ENCODE results near the gene FLII. TPM values are rescaled to one million over a fixed set of nuclear protein-coding genes. Genes with fewer than 3 reads are reported as not detected.

The FLII gene
- total and polyA plus RNA-seq, 2 of the 13 experiments (the other 11 are each of a cell fraction or from before 2014, with no cell fraction given), result 130 to 303 TPM

- WGBS (ENCODE audit: low lambda C conversion rate), result 54% methylated on average over 9 of the region's 14 CpGs
- POLR2A ChIA-PET, result interaction anchor here (1.5 to 1.6 kb wide), 2 partner anchors 9 to 44 kb away, joined by 4 to 5 read pairs; no protein-coding TSS in a partner anchor
Measured at GRCh38 chr17:18267927-18268711, 9.6 kb upstream of the FLII start.

DNA sequence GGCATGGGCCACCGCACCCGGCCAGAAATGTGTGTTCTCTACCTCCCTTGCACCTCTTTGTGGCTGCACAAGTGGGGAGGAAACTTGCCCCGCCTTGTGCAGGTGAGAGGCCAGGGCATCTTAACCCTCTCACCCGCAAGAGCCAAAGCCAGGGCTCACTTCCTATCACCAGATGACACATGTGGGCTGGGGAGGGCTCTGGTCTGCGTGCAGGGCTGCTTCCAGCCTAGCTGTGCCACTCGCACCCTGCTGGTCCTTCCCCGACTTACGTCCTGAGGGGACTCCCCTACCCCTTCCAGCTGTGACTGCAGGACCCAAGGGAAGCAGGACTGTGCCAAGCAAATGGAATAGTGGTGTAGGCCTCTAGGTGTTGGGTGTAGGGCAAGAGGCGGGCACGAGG lies 8.8 kb upstream of the FLII start:
- Histone ChIP-seq H3K36me3 (replicated peaks in 1 of 2; ENCODE audit: control insufficient read depth in 1 of 2, insufficient read depth in 2 of 2, low read length in 2 of 2) (peaks cover 4 to 23% of the 10 kb centered on the region in 2 experiments; a peak in 4 of 5 replicates), H3K4me2 (ENCODE audit: low read depth, low read length) (no peak overlapping the region), H2AFZ (ENCODE audit: low read length) (no peak overlapping the region), H3K4me3 (replicated peaks in 1 of 3; ENCODE audit: insufficient read depth in 1 of 3, low read depth in 2 of 3, low read length in 3 of 3) (no peak overlapping the region), H3K4me1 (ENCODE audit: insufficient read depth, low read length) (peaks cover 2% of the 10 kb centered on the region; the same call in 1 of the 2 replicates), H3K27me3 (ENCODE audit: control insufficient read depth in 1 of 2, insufficient read depth in 2 of 2, low read length in 2 of 2) (no peaks in the 10 kb centered on the region), H3K9me3 (ENCODE audit: low read length) (no peaks in the 10 kb centered on the region), H4K20me1 (ENCODE audit: insufficient read depth, low read length) (no peaks in the 10 kb centered on the region), H3K27ac (ENCODE audit: extremely low read length, insufficient read depth, low read length) (no peak overlapping the region), H3K79me2 (ENCODE audit: insufficient read depth, low read length) (no peaks in the 10 kb centered on the region), H3K9ac (ENCODE audit: insufficient read depth, low read depth, low read length) (no peak overlapping the region)
- ATAC-seq (peak; percentile 42), DNase-seq (ENCODE audit: low spot score) (no peak), FAIRE-seq (no peak)
- WGBS (ENCODE audit: low lambda C conversion rate), result 98% methylated on average over 10 of the region's 10 CpGs
- intact Hi-C loops (cut with micrococcal nuclease; ENCODE audit: unreplicated experiment), result no loop called here
- no TSS peak for BruUV-seq (replicated peaks)
- in situ Hi-C loops (cut with HindIII; ENCODE audit: extremely low pct_ligation_motif_present, low pct_unique_long_range_greater_than_20kb), result no loop called here
- ChIA-PET POLR2A (interaction anchor here (1.5 to 1.6 kb wide), 2 partner anchors 8 to 43 kb away, joined by 4 to 5 read pairs; no protein-coding TSS in a partner anchor), CTCF (ENCODE audit: low intra/inter-chr PET ratio, low total read pairs) (no interaction called here)
- peak; percentile 49 for TF ChIP-seq AGO2 (optimal IDR thresholded peaks at IDR 0.05; ENCODE audit: low read depth, low read length)
- TF ChIP-seq ZNF687 (CRISPR knock-in tag; IDR thresholded peaks at IDR 0.05), result peak; percentile 4; the same call in 1 of the 2 replicates
- peak; percentile 40; the same call in 1 of the 2 replicates for TF ChIP-seq ZC3H13 (CRISPR knock-in tag; IDR thresholded peaks at IDR 0.05)
- TF ChIP-seq RXRB (CRISPR knock-in tag; IDR thresholded peaks at IDR 0.05; ENCODE audit: borderline replicate concordance), result no peak

More at GRCh38 chr17:18267927-18268711, 9.6 kb upstream of the FLII start:
- H2AFZ ChIP-seq (ENCODE audit: low read length), result no peak overlapping the region
- no peak overlapping the region for H3K4me2 ChIP-seq (ENCODE audit: low read depth, low read length)
- H3K27ac ChIP-seq (ENCODE audit: extremely low read length, insufficient read depth, low read length), result no peak overlapping the region
- intact Hi-C loops (cut with micrococcal nuclease; ENCODE audit: unreplicated experiment), result no loop called here
- no peaks in the 10 kb centered on the region for H4K20me1 ChIP-seq (ENCODE audit: insufficient read depth, low read length)
- ATAC-seq (peak; percentile 57), FAIRE-seq (no peak), DNase-seq (ENCODE audit: low spot score) (no peak)
- H3K4me1 ChIP-seq (ENCODE audit: insufficient read depth, low read length), result no peaks in the 10 kb centered on the region
- H3K27me3 ChIP-seq (ENCODE audit: control insufficient read depth in 1 of 2, insufficient read depth in 2 of 2, low read length in 2 of 2), result no peaks in the 10 kb centered on the region
- peak; percentile 29 for TF ChIP-seq AGO2 (optimal IDR thresholded peaks at IDR 0.05; ENCODE audit: low read depth, low read length)
- TF ChIP-seq SSRP1 (CRISPR knock-in tag; IDR thresholded peaks at IDR 0.05), result 0 out of 2 replicates have a peak, but pooled peaks have one; percentile 24
- peak in 1 of 2 experiments; percentile 70; a peak in 1 of 4 replicates for TF ChIP-seq ATF4 (CRISPR knock-in tag; IDR thresholded peaks at IDR 0.05)
- TF ChIP-seq POGZ (CRISPR knock-in tag; IDR thresholded peaks at IDR 0.05), result no peak
- TF ChIP-seq MIER3 (CRISPR knock-in tag; IDR thresholded peaks at IDR 0.05; ENCODE audit: borderline replicate concordance), result no peak
- in situ Hi-C loops (cut with HindIII; ENCODE audit: extremely low pct_ligation_motif_present, low pct_unique_long_range_greater_than_20kb), result no loop called here
- no peak overlapping the region for H3K4me3 ChIP-seq (replicated peaks in 1 of 3; ENCODE audit: insufficient read depth in 1 of 3, low read depth in 2 of 3, low read length in 3 of 3)
- no peaks in the 10 kb centered on the region for H3K9me3 ChIP-seq (ENCODE audit: low read length)
- CTCF ChIA-PET (ENCODE audit: low intra/inter-chr PET ratio, low total read pairs), result no interaction called here
- H3K79me2 ChIP-seq (ENCODE audit: insufficient read depth, low read length), result no peaks in the 10 kb centered on the region
- no TSS peak for BruUV-seq (replicated peaks)
- H3K36me3 ChIP-seq (replicated peaks in 1 of 2; ENCODE audit: control insufficient read depth in 1 of 2, insufficient read depth in 2 of 2, low read length in 2 of 2), result peaks cover 4 to 23% of the 10 kb centered on the region in 2 experiments; a peak in 4 of 5 replicates
- H3K9ac ChIP-seq (ENCODE audit: insufficient read depth, low read depth, low read length), result no peak overlapping the region

All from HepG2 (cell line).